ENCODE data around the gene CEP55. TPM values are rescaled to one million over a fixed set of nuclear protein-coding genes. Genes with fewer than 3 reads are reported as not detected.

Gene CEP55
- total RNA-seq, 1 donor from 2014 or later = 7.8 TPM

DNA sequence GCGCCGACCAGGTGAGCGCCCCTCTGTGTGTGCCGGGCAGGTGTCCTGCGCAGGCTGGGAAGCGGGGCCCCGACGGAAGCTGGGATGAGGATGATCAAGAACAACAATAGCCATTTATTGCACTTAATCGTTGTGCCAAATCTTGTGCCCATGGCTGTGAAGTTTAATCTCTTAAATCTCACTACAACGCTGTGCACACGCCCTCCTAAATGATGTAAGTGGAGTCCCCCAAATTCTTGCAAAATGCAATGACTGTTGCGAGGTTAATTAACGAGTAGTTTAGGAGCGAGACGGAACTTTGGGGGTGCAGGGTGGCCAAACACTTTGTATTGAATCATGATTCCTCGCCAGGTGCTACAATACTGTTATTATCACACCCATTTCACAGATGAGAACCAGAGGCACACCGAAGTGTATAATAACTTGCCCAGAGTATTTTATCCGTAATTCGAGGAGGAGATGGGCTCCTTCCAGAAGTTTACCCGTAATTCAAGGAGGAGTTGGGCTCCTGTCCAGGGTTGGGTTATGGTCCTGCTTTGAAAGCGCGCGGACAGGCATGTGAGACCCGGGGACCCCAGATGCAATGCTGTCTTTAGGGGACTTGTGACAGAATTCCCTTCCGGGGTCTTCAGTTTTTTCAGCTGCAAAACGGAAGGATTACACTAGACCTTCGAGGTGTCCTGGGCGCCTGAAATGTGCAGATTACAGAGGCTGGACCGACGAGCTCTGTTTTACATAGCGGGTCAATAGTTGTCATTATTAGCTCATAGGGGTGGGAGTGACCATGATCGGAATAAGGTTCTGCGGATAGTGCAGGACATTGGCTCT is 71.1 kb downstream of the CEP55 start:
- no peak for DNase-seq

DNA sequence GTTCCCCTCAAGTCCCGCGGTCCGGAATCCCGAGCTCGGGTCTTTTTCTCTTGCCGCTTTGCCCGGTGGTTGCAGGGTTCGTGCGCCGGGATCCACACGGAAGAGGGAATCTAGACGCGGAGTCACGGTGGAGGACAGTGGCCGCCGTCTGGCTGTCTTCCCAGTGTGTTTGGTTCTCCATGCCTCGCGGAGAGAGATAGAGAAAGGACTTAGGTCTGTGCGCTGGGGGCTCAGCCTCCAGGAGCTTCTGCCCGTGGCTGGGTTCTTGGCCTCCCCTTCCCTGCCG is 71.6 kb downstream of the CEP55 start:
- DNase-seq = no peak

DNA sequence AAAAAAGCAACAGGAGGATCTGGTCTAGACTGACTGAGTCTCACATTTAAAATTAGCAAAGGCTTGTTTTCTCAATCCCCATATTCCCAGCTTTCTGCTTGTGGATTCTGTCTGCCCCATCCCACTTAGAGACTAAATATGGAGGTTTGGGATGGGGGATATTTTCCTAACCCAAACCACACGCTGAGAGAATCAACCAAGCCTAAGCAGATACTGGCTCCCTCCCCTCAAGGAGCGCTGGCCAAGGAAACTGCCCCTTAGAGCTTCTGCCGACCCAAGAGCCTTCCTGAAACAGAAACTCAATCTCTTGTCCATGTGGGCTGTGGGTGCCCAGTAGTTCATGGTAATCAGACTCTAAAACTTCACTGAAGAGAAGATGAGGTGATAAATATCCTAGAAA is 74.0 kb downstream of the CEP55 start:
- no peak for DNase-seq

DNA sequence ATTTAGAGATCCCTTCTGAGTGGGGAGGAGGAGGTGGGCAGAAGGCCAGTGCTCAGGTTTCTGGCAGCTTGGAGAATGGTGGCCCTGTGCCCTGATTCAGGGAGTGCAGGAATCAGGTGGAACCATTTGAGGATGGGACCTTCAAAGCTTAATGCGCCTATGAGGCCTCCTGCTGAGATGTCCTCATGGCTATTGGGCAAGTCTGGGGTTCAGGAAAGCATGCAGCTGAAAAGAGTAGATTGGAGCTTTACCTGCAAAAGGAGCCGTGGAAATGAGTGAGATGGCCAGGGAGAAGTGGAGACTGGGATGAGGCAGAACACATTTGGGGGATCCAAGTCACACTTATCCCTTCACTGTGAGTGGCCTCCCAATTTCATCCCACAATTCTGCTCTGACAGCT is 76.2 kb downstream of the CEP55 start:
- no peak for DNase-seq

DNA sequence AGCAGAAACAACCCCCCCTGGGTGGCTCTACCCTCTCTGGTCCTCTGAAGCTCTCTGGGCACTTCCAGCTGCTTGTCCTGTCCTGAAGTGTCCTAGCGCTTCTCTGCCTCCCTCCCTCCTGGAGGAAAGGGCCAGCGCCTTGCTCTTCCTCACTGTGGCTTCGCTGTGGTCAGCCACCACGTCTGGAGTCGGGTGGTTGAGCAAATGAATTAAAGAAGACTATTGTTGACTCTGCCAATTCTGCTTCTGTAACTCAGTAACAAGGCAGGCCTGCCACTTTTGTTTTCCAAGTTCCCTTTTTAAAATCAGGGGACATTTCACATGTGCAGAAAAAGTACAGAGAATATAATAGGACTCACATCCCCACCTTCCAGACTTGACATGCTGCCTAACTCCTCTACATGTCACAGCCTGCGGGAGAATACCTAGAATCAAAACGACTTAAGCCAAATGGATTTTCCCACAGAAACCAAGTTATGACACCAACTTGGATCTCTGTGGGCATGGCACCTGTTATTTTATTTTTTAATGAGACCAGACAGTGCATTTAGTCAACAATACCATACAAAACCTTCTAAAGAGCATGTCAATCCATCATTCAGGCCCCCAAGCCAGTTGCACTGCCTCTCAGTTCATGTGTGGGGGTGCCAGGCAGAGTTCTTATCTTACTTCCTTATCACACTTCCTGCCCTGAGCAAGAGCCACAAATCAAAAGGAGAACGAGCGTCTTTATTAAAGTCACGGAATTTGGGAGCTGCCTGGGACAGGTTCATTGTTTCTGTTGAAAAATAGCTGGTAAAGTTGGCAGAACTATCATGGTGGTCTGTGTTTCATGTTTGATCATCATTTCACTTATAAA is 76.9 kb downstream of the CEP55 start:
- DNase-seq = no peak

DNA sequence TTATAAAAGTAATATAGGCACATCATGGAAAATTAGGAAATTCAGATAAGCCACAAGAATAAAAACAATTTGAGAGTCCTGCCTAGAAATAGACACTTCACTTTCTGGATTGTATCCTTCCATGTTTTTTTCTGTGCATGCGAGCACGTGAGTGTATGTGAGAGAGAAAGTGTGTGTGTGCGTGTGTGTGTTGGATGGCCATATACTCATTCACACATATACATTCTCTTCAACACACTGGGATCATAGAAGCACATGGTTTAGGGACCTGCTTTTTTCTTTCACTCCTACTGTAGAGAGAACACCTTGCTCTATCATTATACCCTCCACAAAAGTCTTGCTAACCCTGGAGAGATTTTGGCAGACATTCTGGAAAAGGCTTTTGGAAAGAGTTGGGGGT is 77.5 kb downstream of the CEP55 start:
- no peak for DNase-seq

DNA sequence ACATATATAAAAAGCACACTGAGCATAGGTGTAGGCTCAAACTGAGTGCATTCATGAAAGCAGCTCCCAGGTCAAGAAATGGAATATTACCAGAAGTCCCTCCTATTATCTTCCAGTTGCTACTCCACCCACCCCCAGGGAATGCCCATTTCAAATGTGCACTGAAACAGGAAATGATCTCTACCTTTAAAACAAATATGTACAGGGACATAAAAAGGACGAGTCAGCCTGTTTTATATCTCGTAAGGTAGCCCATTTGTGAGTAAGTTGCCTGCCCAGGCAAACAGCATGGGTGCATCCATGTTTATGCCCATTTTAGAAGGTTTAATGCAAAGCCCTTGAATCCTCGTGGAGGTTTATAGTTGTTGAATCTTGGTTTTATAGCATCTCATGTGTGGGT is 80.5 kb downstream of the CEP55 start:
- no peak for DNase-seq

DNA sequence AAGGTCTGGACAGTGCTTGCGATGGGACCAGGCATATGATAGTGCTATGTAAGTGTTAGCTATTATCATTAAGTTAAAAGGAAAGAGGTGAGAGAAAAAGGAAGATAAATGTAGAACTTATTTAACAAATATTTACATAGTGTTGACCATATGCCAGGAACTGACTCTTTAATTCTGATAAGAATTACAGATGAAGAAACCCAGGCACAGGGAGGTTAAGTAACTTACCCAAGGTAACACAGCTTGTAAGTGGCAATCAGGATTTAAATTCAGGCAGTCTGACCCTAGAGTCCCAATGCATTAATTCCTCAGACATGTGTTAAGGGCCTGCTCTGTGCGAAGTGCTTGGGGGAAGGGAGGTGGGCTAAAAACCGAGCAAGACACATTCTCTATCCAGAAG is 81.2 kb downstream of the CEP55 start:
- DNase-seq = no peak

Small RNA genes within 50 kb of the gene (small RNA-seq; reads per million reads assigned to genes)
- not detected for gene RNA5SP323 (ENCODE audit: low replicate concordance)

Other genes with a start within 250 kb of the CEP55 start
- 90.4 TPM for gene MYOF, start 14.3 kb upstream of the CEP55 start, total RNA-seq
- 1.6 TPM for gene FFAR4, start 70.1 kb downstream of the CEP55 start, total RNA-seq
- gene RBP4, start 104.6 kb downstream of the CEP55 start, total RNA-seq = 55.5 TPM
- not detected for gene PDE6C, start 115.9 kb downstream of the CEP55 start, total RNA-seq
- 30.9 TPM for gene FRA10AC1, start 206.0 kb downstream of the CEP55 start, total RNA-seq